Neural crest cell (in vitro differentiated cells): ENCODE results near the gene FKBP15. TPM values are rescaled to one million over a fixed set of nuclear protein-coding genes. Genes with fewer than 3 reads are reported as not detected.

ENCODE experiments used
- DNase-seq: peaks from one replicate; pipeline ENCODE4 v3.0.0; 2021; ENCODE audit warnings: low read depth, mixed read lengths, low spot score
- H3K27ac Mint-ChIP-seq: one replicate; pipeline ENCODE4 v1.8.0; 2021; ENCODE audit warnings: mild to moderate bottlenecking, mixed read lengths; ENCODE audit not compliant: unreplicated experiment
- H3K27me3 Mint-ChIP-seq: 2 replicates; pipeline ENCODE4 v1.8.0; 2021; ENCODE audit warnings: low read depth, mild to moderate bottlenecking, mixed read lengths
- H3K36me3 Mint-ChIP-seq: 2 replicates; pipeline ENCODE4 v1.8.0; 2021; ENCODE audit warnings: low read depth, mild to moderate bottlenecking, mixed read lengths
- H3K4me1 Mint-ChIP-seq: 2 replicates; pipeline ENCODE4 v1.8.0; 2021; ENCODE audit warnings: mixed read lengths
- H3K4me3 Mint-ChIP-seq: one replicate; pipeline ENCODE4 v1.8.0; 2021; ENCODE audit warnings: mild to moderate bottlenecking, mixed read lengths
- H3K9me3 Mint-ChIP-seq: 2 replicates; pipeline ENCODE4 v1.8.0; 2021; ENCODE audit warnings: mixed read lengths
- CTCF ChIP-seq: fragments of 200-600 bp; sonication (generic); conservative IDR thresholded peaks from 2 replicates; pipeline ENCODE4 v1.5.0; 2021; ENCODE audit warnings: antibody characterized with exemption, mild to moderate bottlenecking
- total RNA-seq: library from RNA; stranded (reverse); gene quantifications from 2 replicates; pipeline ENCODE4 v1.2.1, GENCODE V29; 2021

FKBP15 gene
- total RNA-seq, 1 donor from 2014 or later: 19.9 TPM

GRCh38 chr9:113176803-113177202, 44.3 kb downstream of the FKBP15 start:
- no peak overlapping the region for H3K4me3 Mint-ChIP-seq
- no peak overlapping the region for H3K27ac Mint-ChIP-seq
- TF ChIP-seq CTCF: no peak
- DNase-seq: no peak
- no peaks in the 10 kb centered on the region for H3K27me3 Mint-ChIP-seq
- peaks cover 4% of the 10 kb centered on the region for H3K9me3 Mint-ChIP-seq
- H3K4me1 Mint-ChIP-seq: no peaks in the 10 kb centered on the region
- peaks cover 27% of the 10 kb centered on the region for H3K36me3 Mint-ChIP-seq

DNA sequence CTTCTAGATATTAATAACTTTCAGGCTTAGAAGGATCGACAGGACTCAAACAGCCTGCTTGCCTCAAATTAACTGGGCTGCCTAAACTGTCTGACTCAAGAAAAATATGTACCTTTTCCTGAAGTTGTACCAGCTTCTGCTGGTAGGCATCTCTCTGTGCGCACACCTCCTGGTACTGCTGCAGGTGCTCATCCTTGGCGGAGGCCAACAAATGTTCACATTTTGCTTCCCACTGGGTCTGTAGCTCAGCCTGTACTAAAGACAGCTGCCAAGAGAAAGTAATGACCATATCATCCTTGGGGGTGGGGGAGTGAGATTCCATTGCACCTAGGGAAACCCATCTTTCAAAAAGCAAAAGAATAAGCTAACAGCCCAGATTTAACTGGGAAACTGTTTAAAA, 47.7 kb downstream of the FKBP15 start:
- Mint-ChIP-seq H3K27me3 (no peaks in the 10 kb centered on the region), H3K9me3 (peaks cover 4% of the 10 kb centered on the region), H3K4me3 (no peak overlapping the region), H3K36me3 (peaks cover 30% of the 10 kb centered on the region), H3K4me1 (no peaks in the 10 kb centered on the region), H3K27ac (no peak overlapping the region)
- no peak for DNase-seq
- no peak for TF ChIP-seq CTCF

DNA sequence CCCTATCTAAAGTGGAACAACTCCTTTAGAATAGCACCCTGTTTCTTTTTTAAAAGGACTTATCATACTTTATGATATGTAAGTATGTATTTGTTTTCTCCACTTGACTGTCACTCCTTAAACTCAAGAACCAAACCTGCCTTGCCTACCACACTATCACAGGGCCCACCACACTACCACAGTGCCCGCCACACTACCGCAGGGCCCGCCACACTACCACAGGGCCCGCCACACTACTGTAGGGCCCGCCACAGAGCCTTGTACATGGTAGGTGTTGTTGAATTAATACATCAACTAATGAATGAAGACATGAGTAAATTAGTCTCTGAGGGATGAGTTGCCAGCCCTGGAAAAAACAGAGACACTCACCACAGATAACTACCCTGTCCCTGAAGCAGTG, 52.3 kb downstream of the FKBP15 start:
- Mint-ChIP-seq H3K36me3 (peaks cover 25% of the 10 kb centered on the region), H3K27ac (no peak overlapping the region), H3K27me3 (no peaks in the 10 kb centered on the region), H3K4me3 (no peak overlapping the region), H3K9me3 (peaks cover 4% of the 10 kb centered on the region), H3K4me1 (no peaks in the 10 kb centered on the region)
- DNase-seq: no peak
- TF ChIP-seq CTCF: no peak

GRCh38 chr9:113166039-113166438, 55.0 kb downstream of the FKBP15 start:
- H3K4me1 Mint-ChIP-seq: peaks cover 7% of the 10 kb centered on the region
- TF ChIP-seq CTCF: no peak
- no peaks in the 10 kb centered on the region for H3K27me3 Mint-ChIP-seq
- no peak for DNase-seq
- H3K4me3 Mint-ChIP-seq: no peak overlapping the region
- H3K9me3 Mint-ChIP-seq: no peaks in the 10 kb centered on the region
- no peak overlapping the region for H3K27ac Mint-ChIP-seq
- peaks cover 5% of the 10 kb centered on the region for H3K36me3 Mint-ChIP-seq

DNA sequence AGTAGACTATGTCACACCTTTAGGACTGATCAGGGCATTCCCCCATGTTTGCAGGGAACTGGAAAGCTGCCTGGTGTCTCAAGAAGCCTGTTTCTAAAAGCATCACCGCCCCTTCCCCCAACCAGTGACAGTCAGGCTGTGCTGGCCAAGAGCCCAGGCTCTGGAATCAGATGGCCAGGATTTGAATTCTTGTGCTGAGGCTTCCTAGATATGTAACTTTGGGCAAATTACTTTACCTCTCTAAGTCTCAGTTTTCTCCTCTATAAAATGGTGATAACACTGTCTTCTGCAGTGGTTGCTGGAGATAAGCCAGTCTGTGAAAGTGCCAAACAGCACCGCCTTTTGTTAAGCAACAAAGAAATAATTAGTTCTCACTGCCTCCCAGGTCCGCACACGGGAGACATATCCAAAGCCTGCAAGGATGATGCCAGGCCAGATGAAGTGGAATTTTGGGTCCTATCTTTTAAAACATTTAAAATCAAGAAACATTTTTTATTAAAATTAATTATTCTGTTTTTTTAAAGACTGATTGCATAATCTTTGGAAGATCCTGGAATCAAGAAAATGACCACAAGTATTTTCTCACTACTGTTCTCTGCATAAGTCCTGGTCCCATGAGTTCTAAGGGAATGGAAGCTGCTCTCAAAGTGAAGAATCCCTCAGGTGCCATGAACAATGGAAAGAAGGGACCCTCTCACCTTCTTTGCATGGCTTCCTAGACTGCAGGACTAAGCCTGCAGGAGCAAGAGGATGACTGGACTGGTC, 56.4 kb downstream of the FKBP15 start:
- H3K27ac Mint-ChIP-seq: no peak overlapping the region
- H3K27me3 Mint-ChIP-seq: no peaks in the 10 kb centered on the region
- DNase-seq: no peak
- no peak for TF ChIP-seq CTCF
- peaks cover 14% of the 10 kb centered on the region for H3K4me1 Mint-ChIP-seq
- H3K36me3 Mint-ChIP-seq: peaks cover 5% of the 10 kb centered on the region
- no peaks in the 10 kb centered on the region for H3K9me3 Mint-ChIP-seq
- H3K4me3 Mint-ChIP-seq: no peak overlapping the region
